GM10266 (cell line): ENCODE results near the gene HSPA8.

Experiments
- DNase-seq: peaks from one replicate; pipeline ENCODE4 v3.0.0; 2012; ENCODE audit errors: extremely low spot score
- CTCF ChIP-seq: IDR thresholded peaks from 2 replicates; pipeline ENCODE4 v1.5.1; 2012; ENCODE audit warnings: mild to moderate bottlenecking, low read depth; ENCODE audit not compliant: control insufficient read depth, insufficient read depth; ENCODE audit errors: missing control alignments

Gene HSPA8

GRCh38 chr11:123072332-123072761, 10.4 kb upstream of the HSPA8 start:
- DNase-seq, result no peak
- no peak for TF ChIP-seq CTCF

- peak; percentile 27 for DNase-seq
- no peak for TF ChIP-seq CTCF
Observed at GRCh38 chr11:123069908-123070821, 8.2 kb upstream of the HSPA8 start.

- DNase-seq, result no peak
- no peak for TF ChIP-seq CTCF
Observed at GRCh38 chr11:123065621-123066020, 3.7 kb upstream of the HSPA8 start.

GRCh38 chr11:123063826-123064657, 2.1 kb upstream of the HSPA8 start:
- no peak for DNase-seq
- no peak for TF ChIP-seq CTCF

- no peak for DNase-seq
Observed at GRCh38 chr11:123062892-123063825, 1.2 kb upstream of the HSPA8 start.

More at GRCh38 chr11:123062892-123063825, 1.2 kb upstream of the HSPA8 start:
- TF ChIP-seq CTCF, result no peak
